HG03469 (cell line): ENCODE data around the gene ITSN2.
"Not testable (repeated sequence)": the region's sequence is repeated elsewhere in the genome, so short reads cannot be mapped to it uniquely, and the experiment has no call there.

ENCODE experiments used
- ATAC-seq: cut with Tn5 transposase; IDR thresholded peaks from one replicate; pipeline ENCODE4 v1.9.1; 2021; ENCODE audit warnings: mild to moderate bottlenecking, moderate library complexity, moderate number of reproducible peaks; ENCODE audit not compliant: unreplicated experiment

The ITSN2 gene

GRCh38 chr2:24360050-24360962 lies at the start of gene ITSN2:
Gene ITSN2 (minus strand): TSS chr2:24360536. CDS start chr2:24328082, 32,454 bp downstream.
- ATAC-seq = peak; percentile 52

- ATAC-seq = no peak
Measured at GRCh38 chr2:24409171-24409570, 48.8 kb upstream of the ITSN2 start.

- not testable (repeated sequence) for ATAC-seq
Measured at GRCh38 chr2:24408704-24409103, 48.4 kb upstream of the ITSN2 start.

- no peak for ATAC-seq
Measured at GRCh38 chr2:24404491-24404921, 44.2 kb upstream of the ITSN2 start.

- no peak for ATAC-seq
Measured at GRCh38 chr2:24403832-24404212, 43.5 kb upstream of the ITSN2 start.

- ATAC-seq = no peak
Measured at GRCh38 chr2:24403168-24403831, 43.0 kb upstream of the ITSN2 start.

- ATAC-seq = no peak
Measured at GRCh38 chr2:24402242-24403097, 42.1 kb upstream of the ITSN2 start.

- no peak for ATAC-seq
Measured at GRCh38 chr2:24400207-24400907, 40.0 kb upstream of the ITSN2 start.

- ATAC-seq = no peak
Measured at GRCh38 chr2:24399434-24400206, 39.3 kb upstream of the ITSN2 start.

- ATAC-seq = no peak
Measured at GRCh38 chr2:24394998-24395397, 34.7 kb upstream of the ITSN2 start.

GRCh38 chr2:24392542-24393059 lies 32.3 kb upstream of the ITSN2 start:
- no peak for ATAC-seq

GRCh38 chr2:24385366-24385765 lies 25.0 kb upstream of the ITSN2 start:
- no peak for ATAC-seq

- no peak for ATAC-seq
Measured at GRCh38 chr2:24382363-24383073, 22.2 kb upstream of the ITSN2 start.

- ATAC-seq = no peak
Measured at GRCh38 chr2:24380820-24381219, 20.5 kb upstream of the ITSN2 start.

GRCh38 chr2:24375349-24376087 lies 15.2 kb upstream of the ITSN2 start:
- no peak for ATAC-seq

GRCh38 chr2:24374301-24374700 lies 14.0 kb upstream of the ITSN2 start:
- ATAC-seq = no peak

GRCh38 chr2:24372033-24372432 lies 11.7 kb upstream of the ITSN2 start:
- ATAC-seq = no peak

GRCh38 chr2:24365826-24366225 lies 5.5 kb upstream of the ITSN2 start:
- ATAC-seq = no peak
